Ammon's horn (tissue), 1 donor: ENCODE data around the gene SNRPF.
A peak's percentile ranks its signal among the peaks of the same experiment; 100 is the strongest.

Experiments
- DNase-seq: peaks from one replicate; pipeline ENCODE4 v3.0.0-alpha.2; 2016; ENCODE audit warnings: low spot score

The SNRPF gene

GRCh38 chr12:95859947-95860850 is 1.4 kb downstream of the SNRPF start:
- no peak for DNase-seq

GRCh38 chr12:95862038-95862437 is 3.3 kb downstream of the SNRPF start:
- DNase-seq: no peak

GRCh38 chr12:95863337-95863736 is 4.6 kb downstream of the SNRPF start:
- no peak for DNase-seq

- DNase-seq: no peak
Measured at GRCh38 chr12:95870897-95871296, 12.1 kb downstream of the SNRPF start.

DNA sequence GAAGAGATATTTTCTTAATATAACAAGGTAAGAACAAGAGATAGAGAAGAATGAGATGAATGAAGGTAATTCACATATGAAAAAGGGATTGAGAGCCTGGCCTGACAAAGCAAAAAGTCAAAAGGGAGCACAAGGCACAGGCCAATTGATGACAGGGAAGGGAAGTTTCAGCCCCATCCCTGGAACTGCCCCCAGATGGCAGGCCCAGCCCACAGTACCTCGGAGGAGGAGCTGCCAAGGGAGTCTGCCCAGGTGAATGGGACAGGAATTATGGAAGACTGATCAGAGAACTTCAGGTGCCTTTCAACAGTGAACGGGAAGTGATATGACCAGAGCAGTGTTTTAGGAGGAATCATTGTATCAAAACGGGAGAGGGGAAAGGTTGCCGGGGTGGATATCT is 15.7 kb downstream of the SNRPF start:
- DNase-seq: no peak

GRCh38 chr12:95877622-95878021 is 18.9 kb downstream of the SNRPF start:
- DNase-seq: no peak

DNA sequence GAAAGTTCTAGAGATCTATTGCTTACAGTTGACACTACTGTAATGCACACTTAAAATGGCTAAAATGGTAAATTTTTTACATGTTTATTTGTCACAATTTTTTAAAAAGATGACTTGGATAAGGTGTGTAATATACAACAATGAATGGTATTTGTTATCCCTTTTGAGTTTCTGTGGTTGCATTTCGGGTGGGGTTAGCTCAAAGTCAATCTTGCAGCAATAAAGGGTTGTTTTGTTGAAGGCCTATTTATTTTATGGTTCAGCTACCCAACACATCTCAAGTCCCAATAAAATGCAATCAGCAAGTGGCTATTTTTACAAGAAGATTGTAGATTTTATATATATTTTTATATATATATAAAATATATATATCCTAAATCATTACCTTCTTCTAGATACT is 22.1 kb downstream of the SNRPF start:
- no peak for DNase-seq

GRCh38 chr12:95881331-95881955 is 22.7 kb downstream of the SNRPF start:
- no peak for DNase-seq

DNA sequence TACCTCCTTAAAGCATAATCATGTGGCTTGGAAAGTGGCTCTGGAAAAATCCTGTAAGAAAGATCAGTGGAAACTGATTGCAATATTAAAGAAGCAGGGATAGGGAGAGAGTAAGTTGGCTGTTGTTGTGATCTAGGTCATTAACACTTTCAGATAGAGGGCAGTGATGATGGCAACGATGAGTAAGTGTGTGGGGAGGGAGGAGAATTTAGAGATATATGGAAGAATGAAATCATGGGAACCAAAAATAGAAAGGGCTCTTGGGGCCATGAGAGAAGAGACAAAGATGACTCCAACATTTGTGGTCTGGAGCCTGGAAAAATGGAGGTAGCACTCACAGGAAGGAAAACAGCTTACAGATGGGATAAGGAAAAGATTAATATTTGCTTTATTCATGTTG is 23.3 kb downstream of the SNRPF start:
- DNase-seq: no peak

- DNase-seq: no peak
Measured at GRCh38 chr12:95882873-95883272, 24.1 kb downstream of the SNRPF start.

- no peak for DNase-seq
Measured at GRCh38 chr12:95884998-95885397, 26.2 kb downstream of the SNRPF start.

GRCh38 chr12:95887311-95887710 is 28.6 kb downstream of the SNRPF start:
- no peak for DNase-seq

DNA sequence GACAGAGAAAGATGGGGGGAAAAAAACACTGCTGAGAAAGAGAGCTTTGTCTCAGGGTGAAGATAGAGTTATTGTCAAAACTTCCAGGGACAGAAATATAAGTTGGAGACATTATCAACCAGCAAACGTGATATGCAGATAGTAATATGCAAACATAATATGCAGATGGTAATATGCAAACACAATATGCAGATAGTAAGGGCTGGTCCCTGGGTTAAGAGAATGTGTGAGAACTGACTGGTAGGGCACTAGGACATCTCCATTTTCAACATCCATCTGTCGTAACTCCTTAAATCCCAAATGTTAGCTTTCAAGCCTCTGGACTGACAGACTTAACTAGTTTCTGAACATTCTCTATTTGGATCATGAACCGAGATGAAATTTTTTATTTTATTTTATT is 32.2 kb downstream of the SNRPF start:
- no peak for DNase-seq

GRCh38 chr12:95896846-95897245 is 38.1 kb downstream of the SNRPF start:
- peak; percentile 4 for DNase-seq

- DNase-seq: no peak
Measured at GRCh38 chr12:95898081-95898480, 39.3 kb downstream of the SNRPF start.

DNA sequence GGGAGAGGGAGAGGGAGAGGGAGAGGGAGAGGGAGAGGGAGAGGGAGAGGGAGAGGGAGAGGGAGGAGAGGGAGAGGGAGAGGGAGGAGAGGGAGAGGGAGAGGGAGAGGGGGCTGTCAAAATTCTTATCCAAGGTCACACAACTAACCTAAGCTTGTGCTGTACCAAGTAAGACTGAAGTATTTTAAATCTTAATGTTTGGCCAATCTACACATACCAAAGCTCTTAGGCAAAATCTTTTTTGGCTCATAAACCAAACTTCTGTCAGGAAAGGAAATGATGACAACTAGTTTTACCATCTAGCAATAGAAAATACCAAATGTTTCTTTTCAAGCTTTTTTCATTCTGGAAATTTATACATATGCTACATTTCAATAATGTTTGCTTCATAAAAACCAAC is 49.8 kb downstream of the SNRPF start:
- DNase-seq: no peak

DNA sequence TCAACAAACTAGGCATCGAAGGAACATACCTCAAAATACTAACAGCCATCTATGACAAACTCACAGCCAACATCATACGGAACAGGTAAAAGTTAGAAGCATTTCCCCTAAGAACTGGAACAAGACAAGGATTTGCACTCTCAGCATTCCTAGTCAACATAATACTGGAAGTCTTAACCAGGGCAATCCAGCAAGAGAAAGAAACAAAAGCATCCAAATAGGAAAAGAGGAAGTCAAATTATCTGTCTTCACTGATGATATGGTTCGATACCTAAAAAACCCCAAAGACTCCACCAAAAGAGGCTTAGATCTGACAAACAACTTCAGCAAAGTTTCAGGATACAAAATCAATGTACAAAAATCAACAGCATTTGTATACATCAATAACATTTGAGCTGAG is 51.1 kb downstream of the SNRPF start:
- DNase-seq: no peak
